Measurements from ENCODE around the gene RAPGEF4.

The RAPGEF4 gene

DNA sequence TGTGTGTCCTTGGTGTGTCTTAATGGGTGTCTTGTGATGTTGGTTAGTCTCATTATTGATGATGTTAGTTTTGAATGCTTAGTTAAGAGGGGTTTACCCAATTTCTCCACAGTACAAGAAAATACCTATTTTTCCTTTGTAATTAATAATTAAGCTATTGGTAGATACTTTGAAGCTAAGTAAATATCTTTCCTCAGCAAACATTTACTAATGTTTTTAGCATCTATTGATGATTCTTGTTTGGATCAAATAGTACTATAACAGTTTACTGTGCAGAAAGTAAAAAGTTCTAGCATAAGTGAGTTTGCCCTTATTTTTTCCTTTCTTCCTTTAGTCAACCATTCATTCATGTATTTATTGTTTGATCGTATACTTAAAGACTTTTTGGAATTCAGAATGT, 359.1 kb downstream of the RAPGEF4 start:
- no peak for DNase-seq (ENCODE audit: low read depth)

- no peak for DNase-seq (ENCODE audit: low read depth)
Observed at GRCh38 chr2:173095356-173095755, 359.7 kb downstream of the RAPGEF4 start.

GRCh38 chr2:173099271-173099670, 363.6 kb downstream of the RAPGEF4 start:
- DNase-seq (ENCODE audit: low read depth) = no peak

DNA sequence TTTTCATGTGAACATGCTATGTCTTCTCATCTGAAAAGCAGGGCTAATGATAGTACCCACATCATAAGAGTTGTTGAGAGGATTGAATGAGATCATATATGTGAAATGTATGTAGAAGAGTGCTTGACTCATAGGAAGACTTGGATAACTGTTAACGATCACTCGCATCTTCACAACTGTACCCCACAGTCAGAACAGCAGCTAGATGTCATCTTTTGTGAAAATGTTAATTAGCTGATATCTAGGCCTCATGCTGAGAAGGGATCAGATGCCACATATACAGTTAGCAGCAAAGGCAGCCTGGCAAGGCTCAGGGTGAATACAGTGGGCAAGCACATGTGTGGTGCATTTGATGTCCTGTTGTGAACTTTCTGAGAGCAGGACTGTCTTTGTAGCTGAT, 364.2 kb downstream of the RAPGEF4 start:
- no peak for DNase-seq (ENCODE audit: low read depth)

DNA sequence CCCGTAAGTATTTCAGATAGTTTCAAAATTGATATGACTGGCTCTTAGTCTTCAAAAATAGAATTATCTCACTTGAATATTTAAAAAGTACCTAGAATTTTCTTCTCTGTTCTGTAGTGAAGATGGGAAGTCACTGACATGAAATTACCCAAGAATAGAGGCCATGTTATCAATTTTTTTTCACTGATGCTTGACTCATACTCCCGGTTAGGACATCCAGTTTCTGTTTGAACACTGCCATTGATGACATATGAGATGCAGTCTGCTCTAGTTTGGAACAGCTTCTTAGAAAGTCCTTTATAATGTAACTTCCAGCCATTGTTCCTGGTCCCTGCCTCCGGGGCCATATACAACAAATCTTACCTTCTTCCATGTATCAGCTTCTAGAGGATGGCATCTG, 366.0 kb downstream of the RAPGEF4 start:
- no peak for DNase-seq (ENCODE audit: low read depth)

Measured in activated T-cell treated with anti-CD3 and anti-CD28 coated beads for 48 hours (primary cell).